DMS114 treated with DMSO at 0.1 percent for 48 hours (cell line): ENCODE measurements around the gene YES1.
"Not testable (repeated sequence)": the region's sequence is repeated elsewhere in the genome, so short reads cannot be mapped to it uniquely, and the experiment has no call there.

Experiments used
- DNase-seq: peaks from one replicate; lab custom pipeline; 2025; ENCODE audit not compliant: unreplicated experiment; lab: John Stamatoyannopoulos, UW

Gene YES1

GRCh38 chr18:730692-731091 is 81.3 kb downstream of the YES1 start:
- no peak for DNase-seq

GRCh38 chr18:730120-730519 is 81.9 kb downstream of the YES1 start:
- DNase-seq: not testable (repeated sequence)

- DNase-seq: no peak
Observed at GRCh38 chr18:725646-726045, 86.4 kb downstream of the YES1 start.

- no peak for DNase-seq
Observed at GRCh38 chr18:723541-724080, 88.4 kb downstream of the YES1 start.

GRCh38 chr18:717003-717402 is 95.0 kb downstream of the YES1 start:
- DNase-seq: no peak

GRCh38 chr18:715626-716025 is 96.4 kb downstream of the YES1 start:
- no peak for DNase-seq

- DNase-seq: no peak
Observed at GRCh38 chr18:713135-713490, 98.9 kb downstream of the YES1 start.

GRCh38 chr18:712401-713134 is 99.5 kb downstream of the YES1 start, which contains the start of gene ENOSF1:
Gene ENOSF1 (minus strand): TSS chr18:712630. CDS start chr18:712587, 43 bp downstream.
- DNase-seq: peak; percentile 37

- DNase-seq: peak; percentile 16
Observed at GRCh38 chr18:711657-712400, 100.2 kb downstream of the YES1 start.

- no peak for DNase-seq
Observed at GRCh38 chr18:711310-711656, 100.8 kb downstream of the YES1 start.

- no peak for DNase-seq
Observed at GRCh38 chr18:710418-711300, 101.4 kb downstream of the YES1 start.

GRCh38 chr18:709771-710170 is 102.3 kb downstream of the YES1 start:
- no peak for DNase-seq

GRCh38 chr18:708096-708495 is 103.9 kb downstream of the YES1 start:
- DNase-seq: no peak

- no peak for DNase-seq
Observed at GRCh38 chr18:706405-706804, 105.6 kb downstream of the YES1 start.

GRCh38 chr18:703213-703967 is 108.7 kb downstream of the YES1 start:
- DNase-seq: no peak

- no peak for DNase-seq
Observed at GRCh38 chr18:697800-698199, 114.2 kb downstream of the YES1 start.

GRCh38 chr18:697012-697411 is 115.0 kb downstream of the YES1 start:
- DNase-seq: no peak

- no peak for DNase-seq
Observed at GRCh38 chr18:693466-694187, 118.4 kb downstream of the YES1 start.

GRCh38 chr18:692824-693223 is 119.2 kb downstream of the YES1 start:
- no peak for DNase-seq

GRCh38 chr18:688323-688722 is 123.7 kb downstream of the YES1 start:
- no peak for DNase-seq
